Activated T-helper 1 cell treated with anti-CD3 and anti-CD28 coated beads, Interleukin-2, amount 50 U/mL, for 16 hours (primary cell): ENCODE measurements around the gene TMUB2.
A peak's percentile ranks its signal among the peaks of the same experiment; 100 is the strongest.

Experiments
- DNase-seq, 2 donors: peaks; one replicate each; pipeline ENCODE4 v3.0.0-alpha.2; 2020; ENCODE audit warnings: low read depth in 1 of 2, low spot score in 1 of 2

The TMUB2 gene

GRCh38 chr17:44176671-44177501 lies 9.9 kb upstream of the TMUB2 start:
- DNase-seq = no peak

DNA sequence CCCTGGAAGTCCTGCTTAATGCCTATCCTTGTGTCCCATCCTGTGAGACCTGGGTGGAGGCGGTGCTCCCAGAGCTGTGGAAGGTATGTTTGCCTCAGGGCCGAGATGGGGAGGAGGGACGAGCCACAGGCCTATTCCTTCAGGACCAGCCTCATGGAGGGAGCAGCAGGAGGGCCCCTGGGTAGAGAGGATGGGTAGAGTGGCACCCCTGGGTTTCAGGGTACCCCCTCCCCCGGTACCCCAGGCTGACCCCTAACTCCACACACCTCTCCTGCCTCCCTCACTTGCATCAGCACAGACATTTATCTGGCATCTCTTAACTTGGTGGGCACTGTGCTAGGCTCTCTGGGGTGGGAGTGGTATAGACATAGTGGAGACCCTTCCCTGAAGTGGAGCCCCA lies 9.1 kb upstream of the TMUB2 start:
- DNase-seq = no peak

DNA sequence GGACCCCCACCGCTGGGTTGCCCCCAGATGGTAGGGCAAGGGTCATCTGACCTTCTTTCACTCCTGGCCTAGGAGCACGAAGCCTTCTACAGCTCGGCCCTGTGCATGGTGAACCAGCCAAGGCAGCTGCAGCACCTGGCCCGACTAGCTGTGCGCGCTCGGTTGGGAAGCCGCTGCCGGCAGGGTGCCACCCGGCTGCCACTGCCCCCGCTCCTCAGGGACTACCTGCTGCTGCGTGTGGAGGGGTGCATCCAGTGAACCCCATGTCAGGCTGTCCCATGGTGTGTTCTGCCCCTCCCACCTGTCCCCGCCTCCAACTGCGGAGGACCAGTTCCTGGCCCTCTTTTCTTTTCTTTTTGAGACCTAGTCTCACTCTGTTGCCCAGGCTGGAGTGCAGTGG lies 8.6 kb upstream of the TMUB2 start:
- DNase-seq = no peak

- DNase-seq = no peak
These were observed 3.7 kb upstream of the TMUB2 start for GRCh38 chr17:44183024-44183423.

DNA sequence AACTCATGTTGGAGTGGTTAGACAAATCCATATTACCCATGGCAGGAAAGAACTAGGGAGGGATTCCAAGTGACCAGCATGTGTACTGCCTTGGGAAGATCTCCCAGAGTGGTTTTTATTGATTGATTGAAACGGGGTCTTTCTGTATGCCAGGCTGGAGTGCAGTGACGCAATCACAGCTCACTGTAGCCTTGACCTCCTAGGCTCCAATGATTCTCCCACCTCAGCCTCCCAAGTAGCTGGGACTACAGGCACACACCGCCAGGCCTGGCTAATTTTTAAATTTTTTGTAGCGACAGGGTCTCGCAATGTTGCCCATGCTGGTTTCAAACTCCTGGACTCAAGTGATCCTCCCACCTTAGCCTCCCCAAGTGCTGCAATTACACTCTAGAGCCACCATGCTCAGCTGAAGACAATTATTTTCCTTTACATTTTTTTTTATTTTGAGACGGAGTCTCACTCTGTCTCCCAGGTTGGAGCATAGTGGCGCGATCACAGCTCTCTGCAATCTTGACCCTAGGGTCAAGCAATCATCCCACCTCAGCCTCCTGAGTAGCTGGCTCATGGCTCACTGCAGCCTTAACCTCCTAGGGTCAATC lies 2.5 kb upstream of the TMUB2 start:
- no peak for DNase-seq

- DNase-seq = no peak
These were observed 543 bp downstream of the TMUB2 start for GRCh38 chr17:44187131-44187899.

GRCh38 chr17:44188576-44189403 lies 2.0 kb downstream of the TMUB2 start:
- DNase-seq = no peak

DNA sequence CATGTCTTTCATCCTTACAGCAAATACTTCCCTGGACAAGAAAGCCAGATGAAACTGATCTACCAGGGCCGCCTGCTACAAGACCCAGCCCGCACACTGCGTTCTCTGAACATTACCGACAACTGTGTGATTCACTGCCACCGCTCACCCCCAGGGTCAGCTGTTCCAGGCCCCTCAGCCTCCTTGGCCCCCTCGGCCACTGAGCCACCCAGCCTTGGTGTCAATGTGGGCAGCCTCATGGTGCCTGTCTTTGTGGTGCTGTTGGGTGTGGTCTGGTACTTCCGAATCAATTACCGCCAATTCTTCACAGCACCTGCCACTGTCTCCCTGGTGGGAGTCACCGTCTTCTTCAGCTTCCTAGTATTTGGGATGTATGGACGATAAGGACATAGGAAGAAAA lies 3.7 kb downstream of the TMUB2 start:
- no peak for DNase-seq

DNA sequence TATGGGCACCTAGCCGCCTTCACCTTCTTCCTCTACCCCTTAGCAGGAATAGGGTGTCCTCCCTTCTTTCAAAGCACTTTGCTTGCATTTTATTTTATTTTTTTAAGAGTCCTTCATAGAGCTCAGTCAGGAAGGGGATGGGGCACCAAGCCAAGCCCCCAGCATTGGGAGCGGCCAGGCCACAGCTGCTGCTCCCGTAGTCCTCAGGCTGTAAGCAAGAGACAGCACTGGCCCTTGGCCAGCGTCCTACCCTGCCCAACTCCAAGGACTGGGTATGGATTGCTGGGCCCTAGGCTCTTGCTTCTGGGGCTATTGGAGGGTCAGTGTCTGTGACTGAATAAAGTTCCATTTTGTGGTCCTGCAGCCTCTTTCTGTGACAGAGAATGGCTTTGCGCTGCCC lies 4.6 kb downstream of the TMUB2 start:
- no peak for DNase-seq

GRCh38 chr17:44191941-44192496 lies 5.2 kb downstream of the TMUB2 start:
- DNase-seq = no peak

- DNase-seq = no peak
These were observed 6.0 kb downstream of the TMUB2 start for GRCh38 chr17:44192750-44193149.

DNA sequence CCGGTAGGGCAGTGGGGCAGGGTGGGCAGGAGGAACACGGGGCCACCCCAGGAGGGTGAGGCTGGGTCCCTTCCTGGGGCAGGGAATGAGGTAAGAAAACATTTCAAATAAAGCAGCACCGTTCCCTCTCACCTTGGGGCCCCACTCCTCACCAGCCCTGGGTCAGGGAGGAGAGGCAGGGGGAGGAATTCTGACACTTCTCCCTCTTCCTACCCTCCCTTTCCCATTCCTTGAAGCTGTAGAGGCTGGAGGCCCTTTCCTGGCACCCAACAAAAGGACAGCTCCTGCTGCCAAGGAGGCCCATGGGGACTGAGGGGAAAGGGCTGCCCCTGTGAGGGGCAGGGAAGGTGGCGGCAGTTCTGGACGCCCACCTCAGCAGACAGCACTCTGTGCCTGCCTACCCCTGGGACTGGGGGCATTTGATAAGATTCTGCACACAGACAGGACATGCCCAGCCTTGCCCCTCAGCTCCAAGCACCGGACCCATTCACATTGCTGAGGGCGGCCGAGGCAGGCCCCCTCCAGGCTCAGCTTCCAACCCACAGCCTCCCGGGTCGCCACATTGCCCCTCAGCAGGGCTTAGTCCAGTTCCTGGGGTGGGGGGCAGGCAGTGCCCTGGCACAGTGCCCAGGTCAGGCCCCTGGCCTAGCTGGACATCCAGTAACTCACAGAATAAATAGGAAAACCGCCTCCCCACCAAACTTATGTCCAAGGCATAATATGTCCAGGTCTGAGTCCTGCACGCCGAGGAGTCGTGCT lies 6.7 kb downstream of the TMUB2 start:
- DNase-seq = no peak

DNA sequence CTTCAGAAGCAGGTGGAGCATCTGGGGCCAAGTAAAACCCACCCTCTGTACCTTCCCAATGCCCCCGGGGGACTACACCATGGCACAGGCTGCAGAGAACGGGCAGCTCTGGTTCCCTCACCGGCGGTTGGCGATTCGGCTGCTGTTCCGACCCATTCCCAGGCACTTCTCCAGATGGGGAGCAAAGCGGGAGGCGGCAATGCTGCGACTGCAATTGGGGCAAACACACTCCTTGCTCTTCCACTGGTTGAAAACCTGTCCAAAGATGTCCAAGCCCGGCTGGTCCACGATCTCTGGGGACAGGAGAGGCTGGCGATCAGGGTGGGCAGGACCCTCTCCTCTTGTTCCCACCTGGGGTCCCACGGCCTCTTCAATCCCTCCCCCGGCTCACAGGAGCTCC lies 10.3 kb downstream of the TMUB2 start:
- DNase-seq = no peak

DNA sequence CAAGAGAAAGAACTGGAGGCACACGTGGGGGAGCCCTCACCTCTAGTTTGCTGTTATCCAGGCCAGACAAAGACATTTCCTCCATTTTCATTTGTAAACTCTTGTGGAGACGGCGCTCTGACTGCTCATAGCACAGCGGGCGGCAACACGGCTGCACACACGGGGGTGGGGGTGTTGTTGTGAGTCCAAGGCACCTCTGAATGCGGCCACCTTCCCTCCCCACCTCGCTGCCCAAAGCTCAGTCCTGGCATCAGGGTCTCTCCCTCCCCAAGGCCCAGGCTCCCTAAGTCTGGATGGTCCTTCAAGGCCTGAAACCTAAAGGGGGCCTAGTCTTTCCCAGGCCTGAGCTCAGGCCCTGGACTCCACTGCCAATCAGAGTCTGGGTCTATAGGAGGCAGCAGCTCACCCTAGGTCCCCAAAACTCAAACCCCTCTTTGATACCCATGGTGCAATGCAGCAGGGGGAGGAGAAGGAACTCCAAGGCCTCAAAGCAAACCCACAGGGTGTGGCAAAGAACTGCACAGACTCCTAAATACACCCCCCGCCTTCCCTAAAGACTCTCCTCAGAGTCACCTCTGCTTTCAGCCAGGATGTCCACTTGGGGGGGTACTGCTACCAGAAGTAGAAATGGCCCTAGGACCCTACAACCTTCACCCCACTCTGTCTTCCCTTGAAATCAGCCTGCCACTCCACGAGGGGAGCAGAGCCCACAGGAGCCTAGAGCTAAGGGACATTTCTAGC lies 11.4 kb downstream of the TMUB2 start:
- DNase-seq = no peak

DNA sequence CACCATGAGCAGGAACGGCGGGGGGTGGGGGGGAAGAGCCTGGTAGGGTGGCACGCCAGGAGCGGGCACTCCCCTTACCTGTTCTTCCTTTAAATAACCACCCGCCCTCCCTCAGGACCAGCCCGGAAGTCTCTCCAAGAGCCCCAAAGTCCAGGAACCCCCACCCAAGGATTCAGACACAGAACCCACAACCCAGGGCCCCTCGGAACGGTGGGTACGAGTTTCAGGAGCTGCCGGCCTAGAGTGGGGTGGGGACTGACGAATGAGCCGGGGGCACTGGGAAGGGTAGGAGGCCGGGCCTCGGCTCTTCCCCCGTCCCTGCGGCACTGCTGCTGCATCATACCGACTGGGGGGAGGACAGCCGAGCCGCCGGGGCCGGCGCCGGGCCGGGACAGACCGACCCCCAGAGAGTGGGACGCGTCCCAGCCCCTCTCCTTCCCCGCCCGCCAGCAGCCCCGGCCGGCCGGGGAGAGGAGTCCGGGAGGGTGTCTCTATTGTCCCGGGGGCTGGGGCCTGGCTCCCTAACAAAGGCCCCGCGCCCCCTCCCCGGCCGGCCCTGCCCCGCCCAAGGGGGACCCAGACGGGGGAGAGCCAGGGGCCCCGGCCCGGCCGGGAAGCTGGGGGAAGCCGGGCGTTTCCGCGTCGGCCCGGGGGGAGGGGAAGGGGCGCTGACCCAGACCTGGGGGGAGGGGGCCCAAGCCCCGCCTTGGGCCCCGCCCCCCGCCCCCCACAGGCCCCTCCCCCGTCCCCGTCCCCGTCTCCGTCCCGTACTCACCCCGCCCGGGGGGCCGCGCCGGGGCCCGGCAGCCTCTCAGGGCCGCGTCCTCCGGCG lies 12.2 kb downstream of the TMUB2 start:
- DNase-seq = peak in 1 of 2 donors; percentile 44

GRCh38 chr17:44199553-44200477 lies 13.0 kb downstream of the TMUB2 start, which contains the start of gene ATXN7L3:
TSS of gene ATXN7L3 (minus strand) at chr17:44199884. CDS start at chr17:44198070, 1,814 bp downstream.
- DNase-seq = peak; percentile 99 to 100

DNA sequence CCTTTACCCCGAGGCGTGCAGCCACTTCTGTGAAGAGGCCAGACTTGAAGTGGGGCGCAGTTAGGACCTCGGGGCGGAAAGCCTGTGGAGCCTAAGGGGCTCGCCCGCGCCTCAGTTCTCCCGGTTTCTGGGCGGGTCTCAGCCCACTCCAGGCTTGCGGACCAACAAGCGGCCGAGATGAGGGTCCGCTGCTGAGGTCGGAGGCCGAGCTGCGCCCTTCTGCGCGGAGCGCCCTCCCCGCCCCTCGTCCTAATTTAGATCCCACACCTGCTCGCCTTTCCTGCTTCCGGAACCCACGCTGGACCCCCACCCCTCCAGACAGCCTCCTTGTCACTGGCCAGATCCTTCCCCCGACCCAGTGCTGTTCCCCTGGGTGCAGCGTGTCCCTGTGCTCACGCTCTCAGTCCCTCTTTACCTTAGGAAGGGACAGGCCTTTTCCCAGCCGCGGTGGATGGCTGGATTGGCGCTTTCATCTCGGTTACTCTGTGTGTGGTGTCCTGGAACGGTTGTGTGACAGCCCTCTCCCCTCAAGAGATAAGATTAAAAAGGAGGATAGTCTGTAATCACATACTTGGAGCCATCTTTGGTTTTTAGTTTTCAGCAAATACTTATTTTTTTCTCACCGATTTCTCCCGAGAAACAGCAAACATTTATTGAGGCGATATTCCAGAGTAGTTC lies 13.8 kb downstream of the TMUB2 start:
- no peak for DNase-seq
